ENCODE data around the gene KLC1.

The KLC1 gene

DNA sequence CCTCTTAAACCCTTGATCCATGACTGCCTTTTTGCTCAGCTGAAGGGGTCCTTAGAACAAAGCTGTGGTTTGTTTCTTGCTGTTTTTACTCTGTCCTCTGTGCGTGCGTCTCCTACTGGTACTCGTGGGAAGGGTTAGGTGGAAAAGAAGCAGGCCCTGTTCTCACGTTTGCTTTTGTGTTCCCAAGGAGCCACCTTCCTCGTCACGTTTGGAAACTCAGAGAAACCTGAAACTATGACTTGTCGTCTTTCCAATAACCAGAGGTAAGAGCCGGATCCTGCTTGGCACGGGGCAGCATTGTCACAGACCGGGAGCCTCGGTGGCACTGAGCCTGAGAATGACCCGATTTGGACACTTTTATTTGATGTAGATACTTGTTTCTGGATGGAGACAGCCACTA is 99.7 kb downstream of the KLC1 start:
- TF ChIP-seq JUND (IDR thresholded peaks at IDR 0.05; ENCODE audit: low read depth) = no peak
- in situ Hi-C loops (cut with HindIII; ENCODE audit: low pct_unique_long_range_greater_than_20kb, low sequenced_read_pairs) = no loop called here
- DNase-seq (ENCODE audit: low read depth in 1 of 2, low spot score in 1 of 2) = peak; percentile 88 to 95

DNA sequence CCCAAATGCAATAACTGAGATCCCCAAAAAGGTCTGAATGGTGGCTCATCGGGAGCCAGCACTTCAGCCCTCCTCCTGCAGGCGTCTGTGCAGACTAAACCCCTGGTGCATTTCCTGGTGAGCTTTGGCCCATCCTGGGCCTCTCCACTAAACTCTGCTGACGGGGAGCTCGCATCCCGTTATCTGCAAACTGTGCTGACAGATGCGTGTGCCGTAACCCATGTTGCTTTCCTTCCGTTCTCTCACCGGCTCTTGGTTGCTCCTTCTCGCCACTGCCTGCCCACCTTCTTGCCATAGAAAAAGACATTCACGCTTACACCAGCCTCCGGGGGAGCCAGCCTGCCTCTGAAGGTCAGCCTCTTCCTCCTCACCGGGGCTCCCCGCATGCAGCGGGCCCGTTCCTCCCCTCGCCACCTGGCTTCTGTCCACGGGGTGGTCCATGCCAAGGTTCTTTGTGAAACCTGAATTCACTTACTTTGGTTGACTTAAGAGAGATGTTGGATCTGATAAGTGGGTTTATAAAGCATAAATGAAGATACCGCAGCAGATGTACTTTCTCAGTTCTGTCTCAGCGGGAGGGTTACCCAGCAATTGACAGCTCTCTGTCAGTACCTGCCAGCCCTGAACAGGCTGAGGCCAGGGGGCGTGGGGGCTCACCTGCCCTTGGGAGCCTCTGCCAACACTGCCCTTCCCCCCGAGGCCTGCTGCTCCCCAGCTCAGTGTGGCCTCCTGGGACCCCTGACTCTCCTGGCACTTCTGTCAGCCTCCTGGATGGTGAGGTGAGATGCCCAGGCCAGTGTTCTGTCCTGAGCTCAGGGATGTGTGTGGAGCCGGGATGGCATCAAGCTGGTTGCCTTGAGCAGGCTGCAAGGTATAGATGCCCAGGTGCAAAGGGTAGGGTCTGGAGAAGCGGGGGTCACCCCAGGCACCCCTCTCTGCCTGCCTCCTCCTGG is 100.8 kb downstream of the KLC1 start:
- in situ Hi-C loops (cut with HindIII; ENCODE audit: low pct_unique_long_range_greater_than_20kb, low sequenced_read_pairs) = no loop called here
- no peak for DNase-seq (ENCODE audit: low read depth in 1 of 2, low spot score in 1 of 2)
- no peak for TF ChIP-seq JUND (IDR thresholded peaks at IDR 0.05; ENCODE audit: low read depth)

DNA sequence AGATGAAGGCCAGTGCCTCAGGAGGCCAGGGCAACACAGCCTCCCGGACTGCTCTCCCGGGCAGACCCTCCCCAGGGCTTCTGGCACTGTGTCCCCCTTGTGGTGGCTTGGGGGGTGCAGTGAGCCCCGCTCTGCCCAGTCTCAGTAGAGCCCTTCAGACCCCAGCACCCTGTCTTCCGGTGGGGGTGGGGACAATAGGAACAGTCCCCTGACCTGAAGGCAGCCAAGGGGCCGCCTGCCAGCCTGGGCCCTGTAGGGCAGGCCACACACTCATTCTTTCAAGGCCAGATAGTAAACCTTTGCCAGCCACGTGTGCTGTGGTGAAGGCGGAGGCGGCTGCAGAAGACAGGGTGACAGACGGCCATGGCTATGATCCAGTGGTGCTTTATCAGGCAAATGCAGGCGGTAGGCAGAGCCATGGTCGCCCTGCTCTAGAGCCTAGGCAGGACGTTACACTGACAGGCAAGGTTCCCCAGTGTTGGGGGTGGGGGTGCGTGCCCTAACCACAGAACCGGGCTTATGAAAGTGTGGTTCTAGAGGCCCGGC is 101.6 kb downstream of the KLC1 start:
- in situ Hi-C loops (cut with HindIII; ENCODE audit: low pct_unique_long_range_greater_than_20kb, low sequenced_read_pairs) = no loop called here
- no peak for DNase-seq (ENCODE audit: low read depth in 1 of 2, low spot score in 1 of 2)
- TF ChIP-seq JUND (IDR thresholded peaks at IDR 0.05; ENCODE audit: low read depth) = no peak

DNA sequence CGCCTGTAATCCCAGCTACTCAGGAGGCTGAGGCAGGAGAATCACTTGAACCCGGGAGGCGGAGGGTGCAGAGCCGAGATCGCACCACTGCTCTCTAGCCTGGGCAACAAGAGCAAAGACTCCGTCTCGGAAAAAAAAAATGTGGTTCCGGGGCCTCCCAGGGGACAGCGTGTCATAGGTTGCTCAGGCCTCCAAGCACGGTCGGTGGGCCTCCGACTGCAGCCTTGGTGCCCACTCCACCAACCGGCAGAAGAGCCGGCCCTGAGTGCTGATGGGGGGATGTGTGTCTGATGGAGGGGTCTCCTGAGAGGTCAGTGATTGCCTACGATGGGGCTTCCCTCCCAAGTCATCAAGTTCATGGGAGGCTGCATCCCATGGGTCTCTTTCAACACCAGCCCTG is 102.5 kb downstream of the KLC1 start:
- DNase-seq (ENCODE audit: low read depth in 1 of 2, low spot score in 1 of 2) = no peak
- no peak for TF ChIP-seq JUND (IDR thresholded peaks at IDR 0.05; ENCODE audit: low read depth)
- in situ Hi-C loops (cut with HindIII; ENCODE audit: low pct_unique_long_range_greater_than_20kb, low sequenced_read_pairs) = no loop called here

DNA sequence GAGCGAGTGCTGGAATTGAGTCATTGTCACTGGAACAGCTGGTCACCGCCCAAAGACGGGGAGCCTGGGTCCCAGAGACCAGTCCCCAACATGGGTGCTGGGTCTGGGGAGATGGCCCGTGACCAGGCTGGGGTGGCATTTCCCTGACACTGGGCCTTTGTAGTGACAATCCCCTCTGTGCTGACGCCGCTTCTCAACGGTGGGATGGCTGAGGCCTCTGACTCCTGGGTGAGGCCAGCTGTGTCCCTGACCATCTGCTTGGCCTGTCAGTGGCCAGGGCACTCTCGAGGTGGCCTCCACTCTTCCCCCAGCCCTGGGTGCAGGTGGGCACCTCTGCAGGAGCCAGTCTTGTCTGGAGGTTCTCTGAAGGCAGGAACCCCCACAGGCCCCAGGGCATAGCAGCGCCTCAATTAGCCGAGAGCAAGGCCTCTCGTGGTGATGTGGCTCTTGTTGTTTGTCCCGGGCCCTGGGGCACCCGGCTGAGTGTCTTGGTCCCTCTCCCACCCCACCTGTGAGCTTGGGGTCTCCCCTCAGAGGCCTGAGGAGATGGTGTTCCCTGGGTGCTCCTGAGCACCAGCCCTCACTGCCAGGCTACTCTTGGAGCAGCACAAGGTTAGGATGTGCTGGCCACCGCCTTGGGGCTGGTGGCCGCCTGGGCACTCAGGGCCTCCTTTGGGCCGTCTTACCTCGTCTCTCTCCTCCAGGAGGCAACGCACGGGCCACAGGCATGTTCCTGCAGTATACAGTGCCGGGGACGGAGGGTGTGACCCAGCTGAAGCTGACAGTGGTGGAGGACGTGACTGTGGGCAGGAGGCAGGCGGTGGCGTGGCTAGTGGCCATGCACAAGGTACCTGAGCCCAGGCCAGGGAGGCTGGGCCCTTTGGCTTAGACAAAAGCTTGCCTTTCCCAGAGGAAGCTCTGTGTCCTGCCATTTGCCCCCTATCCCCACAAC is 103.2 kb downstream of the KLC1 start:
- no peak for TF ChIP-seq JUND (IDR thresholded peaks at IDR 0.05; ENCODE audit: low read depth)
- in situ Hi-C loops (cut with HindIII; ENCODE audit: low pct_unique_long_range_greater_than_20kb, low sequenced_read_pairs) = no loop called here

DNA sequence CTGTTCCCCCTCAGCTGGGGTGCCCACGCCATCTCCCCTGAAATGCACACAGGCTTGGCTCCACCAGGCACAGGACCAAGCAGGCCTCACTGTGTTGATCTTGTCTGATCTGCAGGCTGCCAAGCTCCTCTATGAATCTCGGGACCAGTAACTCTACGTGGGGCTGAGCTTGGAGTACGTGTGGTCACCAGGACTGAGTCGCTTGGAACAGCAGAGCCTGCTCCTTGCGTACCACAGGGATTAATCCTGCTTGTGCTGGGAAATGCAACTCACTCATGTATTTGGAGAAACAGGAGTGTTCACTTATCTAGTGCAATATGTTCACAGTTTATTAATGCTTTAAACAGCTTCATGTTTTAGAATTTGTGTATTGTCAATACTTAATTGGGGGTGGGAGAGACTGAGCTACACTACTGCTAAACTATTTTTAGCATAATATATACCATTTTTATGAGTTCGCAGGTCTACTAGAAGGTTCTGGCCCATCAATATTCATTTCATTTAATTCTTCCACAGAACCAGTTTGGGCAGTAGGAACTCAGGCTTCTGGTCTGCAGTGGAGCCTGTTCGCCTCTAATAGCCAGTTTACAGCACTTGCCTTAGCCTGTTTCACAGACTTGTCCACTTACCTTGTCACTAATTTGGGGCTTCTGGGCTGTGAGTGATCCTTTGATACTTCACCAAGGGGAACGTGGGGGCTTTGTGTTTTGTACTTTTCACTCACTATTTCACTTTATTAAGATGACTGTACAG is 104.0 kb downstream of the KLC1 start:
- in situ Hi-C loops (cut with HindIII; ENCODE audit: low pct_unique_long_range_greater_than_20kb, low sequenced_read_pairs) = no loop called here
- TF ChIP-seq JUND (IDR thresholded peaks at IDR 0.05; ENCODE audit: low read depth) = no peak
- DNase-seq (ENCODE audit: low read depth in 1 of 2, low spot score in 1 of 2) = peak; percentile 62 to 79

More for the DNA sequence above, 103.2 kb downstream of the KLC1 start:
- no peak for DNase-seq (ENCODE audit: low read depth in 1 of 2, low spot score in 1 of 2)

DNA sequence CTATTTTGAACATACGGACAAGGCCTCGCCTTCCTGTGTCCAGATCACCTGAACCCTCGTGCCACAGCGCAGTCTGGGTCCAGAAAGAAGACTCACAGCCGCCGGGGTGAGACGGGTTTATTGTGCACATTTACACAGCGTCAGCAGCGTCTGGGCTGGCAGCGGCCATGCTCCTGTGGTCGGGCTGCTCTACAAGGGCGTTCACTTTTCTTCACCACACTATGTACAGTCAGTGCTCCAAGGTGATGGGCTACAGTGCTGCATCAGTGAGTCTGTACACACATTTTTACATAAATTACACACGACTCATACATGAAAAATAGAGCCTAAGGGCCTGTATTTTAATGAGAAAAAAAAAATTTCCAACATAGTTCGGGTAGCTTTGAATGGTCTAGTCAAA is 104.6 kb downstream of the KLC1 start:
- in situ Hi-C loops (cut with HindIII; ENCODE audit: low pct_unique_long_range_greater_than_20kb, low sequenced_read_pairs) = no loop called here
- no peak for TF ChIP-seq JUND (IDR thresholded peaks at IDR 0.05; ENCODE audit: low read depth)
- DNase-seq (ENCODE audit: low read depth in 1 of 2, low spot score in 1 of 2) = no peak

DNA sequence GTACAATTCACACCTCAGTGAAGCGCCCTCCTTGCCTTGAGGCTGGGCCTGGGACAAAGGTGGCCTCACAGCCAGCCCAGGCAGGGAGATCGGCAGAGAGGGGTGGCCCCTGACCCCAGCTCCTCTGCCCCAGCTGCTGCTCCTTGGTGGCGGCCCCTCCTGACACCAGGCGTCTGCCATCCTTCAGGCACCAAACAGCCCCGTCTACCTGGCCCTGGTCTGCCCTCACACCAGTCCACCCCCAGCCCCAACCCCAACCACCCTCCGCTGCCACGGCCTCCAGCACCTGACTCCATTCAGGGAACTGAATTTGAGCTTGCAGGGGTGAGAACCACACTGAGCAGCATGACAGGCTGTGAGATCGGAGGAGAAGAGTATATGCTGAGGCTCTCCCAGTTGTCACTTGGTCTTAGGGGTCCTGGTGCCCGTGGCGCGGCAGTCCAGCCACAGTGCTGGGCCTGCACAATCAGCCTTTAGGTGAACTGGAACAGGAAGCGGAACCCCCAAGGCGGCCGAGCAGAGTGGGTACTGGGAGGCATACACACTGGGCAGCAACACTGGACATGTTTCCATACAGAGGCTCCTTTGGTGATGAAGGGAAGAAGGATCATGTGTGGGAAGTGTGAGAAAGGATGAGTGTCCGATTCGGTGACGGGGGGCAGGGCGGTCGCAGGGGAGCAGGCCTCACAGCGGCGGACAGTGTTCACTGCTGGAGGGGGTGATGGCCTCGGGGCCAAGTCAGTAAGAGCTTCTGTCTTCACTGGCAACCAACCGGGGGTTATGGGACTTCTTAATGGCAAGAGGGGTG is 105.3 kb downstream of the KLC1 start:
- DNase-seq (ENCODE audit: low read depth in 1 of 2, low spot score in 1 of 2) = no peak
- TF ChIP-seq JUND (IDR thresholded peaks at IDR 0.05; ENCODE audit: low read depth) = no peak
- in situ Hi-C loops (cut with HindIII; ENCODE audit: low pct_unique_long_range_greater_than_20kb, low sequenced_read_pairs) = no loop called here

DNA sequence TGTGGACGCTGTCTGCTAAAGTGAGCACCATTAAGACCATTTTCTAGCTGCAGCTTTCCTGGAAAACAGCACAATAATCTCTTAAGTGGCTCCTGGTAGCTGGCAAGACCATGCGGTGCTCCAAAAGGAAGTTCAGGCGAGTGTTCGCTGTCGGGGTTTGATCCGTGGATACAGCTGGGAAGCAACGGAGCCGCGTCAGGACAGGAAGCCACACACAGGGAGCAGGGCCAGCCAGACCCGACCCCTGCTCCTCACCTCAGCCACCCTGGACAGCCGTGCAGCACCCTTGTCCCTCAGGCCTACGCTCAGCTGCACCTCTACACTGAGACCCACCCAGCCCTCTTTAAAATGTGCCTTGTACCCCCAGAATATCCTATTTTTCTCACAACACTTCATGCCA is 106.0 kb downstream of the KLC1 start:
- DNase-seq (ENCODE audit: low read depth in 1 of 2, low spot score in 1 of 2) = no peak
- TF ChIP-seq JUND (IDR thresholded peaks at IDR 0.05; ENCODE audit: low read depth) = no peak
- in situ Hi-C loops (cut with HindIII; ENCODE audit: low pct_unique_long_range_greater_than_20kb, low sequenced_read_pairs) = no loop called here

DNA sequence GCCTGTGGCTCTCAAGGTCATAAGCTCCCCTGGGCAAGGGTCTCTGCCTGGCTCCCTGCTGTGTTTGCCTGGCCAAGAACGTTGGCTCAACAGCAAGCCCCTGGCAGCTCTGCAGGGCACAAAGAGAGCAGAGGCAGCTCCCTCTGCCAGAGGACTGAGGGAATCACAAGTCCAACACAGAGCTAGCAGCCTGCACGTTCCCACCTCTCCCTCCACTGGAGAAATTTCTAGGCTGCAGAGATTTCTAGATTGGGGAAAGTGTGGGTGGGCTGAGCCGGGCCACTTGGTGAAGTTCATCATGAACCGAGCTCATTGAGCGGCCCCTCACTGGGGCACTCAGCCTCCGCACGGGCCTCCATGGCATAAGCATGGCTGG is 106.4 kb downstream of the KLC1 start:
- TF ChIP-seq JUND (IDR thresholded peaks at IDR 0.05; ENCODE audit: low read depth) = no peak
- in situ Hi-C loops (cut with HindIII; ENCODE audit: low pct_unique_long_range_greater_than_20kb, low sequenced_read_pairs) = no loop called here
- peak in 1 of 2 experiments; percentile 37 for DNase-seq (ENCODE audit: low read depth in 1 of 2, low spot score in 1 of 2)

DNA sequence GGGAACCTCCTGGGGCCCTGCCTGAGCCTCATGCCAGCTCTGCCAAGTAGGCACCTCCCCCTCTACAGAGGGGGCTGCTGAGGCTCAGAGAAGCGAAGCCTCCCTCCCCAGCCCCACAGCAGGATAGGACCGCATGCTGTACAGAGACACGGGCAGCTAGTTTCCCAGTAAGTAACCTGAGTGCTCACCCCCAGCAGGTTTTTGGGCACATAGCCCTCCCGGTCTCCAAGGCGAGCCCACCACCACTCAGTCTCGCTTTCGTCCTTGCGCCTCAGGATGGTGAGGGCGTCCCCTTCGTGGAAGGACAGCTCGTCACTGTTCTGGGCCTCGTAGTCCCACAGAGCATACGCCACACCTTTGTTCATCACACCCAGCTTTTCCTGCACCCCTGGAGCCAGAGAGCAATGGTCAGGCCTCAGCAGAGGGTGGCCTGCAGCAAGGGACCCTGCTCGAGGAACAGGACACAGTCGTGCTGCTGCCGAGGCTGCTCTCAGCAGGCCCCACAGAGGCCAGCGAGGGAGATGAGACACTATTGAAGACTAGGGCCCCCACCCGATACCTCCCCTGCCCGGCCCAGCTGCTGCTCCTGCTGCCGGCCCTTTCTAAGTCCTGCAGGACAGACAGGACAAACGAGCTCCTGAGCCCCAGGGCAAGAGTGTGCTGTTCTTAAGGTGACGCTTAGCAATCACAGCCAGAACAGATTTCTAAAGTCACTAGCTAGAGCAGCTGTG is 107.0 kb downstream of the KLC1 start:
- peak; percentile 78 to 96 for DNase-seq (ENCODE audit: low read depth in 1 of 2, low spot score in 1 of 2)
- in situ Hi-C loops (cut with HindIII; ENCODE audit: low pct_unique_long_range_greater_than_20kb, low sequenced_read_pairs) = no loop called here
- TF ChIP-seq JUND (IDR thresholded peaks at IDR 0.05; ENCODE audit: low read depth) = no peak

Measured in T47D (cell line).